Effector memory CD8-positive, alpha-beta T cell (primary cell): ENCODE data around the gene RCBTB2.
A peak's percentile ranks its signal among the peaks of the same experiment; 100 is the strongest.

ENCODE experiments used
- ATAC-seq: fragments of 150-1000 bp; cut with Tn5 transposase; replicated peaks from 2 replicates; pipeline ENCODE4 v1.10.0; 2021; ENCODE audit warnings: mild to moderate bottlenecking, moderate library complexity
- DNase-seq, 3 experiments: peaks; one replicate each; pipeline ENCODE4 v3.0.0; 2021
- H3K27ac Mint-ChIP-seq, 2 donors: one replicate each; pipeline ENCODE4 v1.8.0; 2022; ENCODE audit warnings: mild to moderate bottlenecking in 2 of 2, mixed read lengths in 2 of 2, moderate library complexity in 2 of 2
- H3K27me3 Mint-ChIP-seq, 2 donors: one replicate each; pipeline ENCODE4 v1.8.0; 2022; ENCODE audit warnings: mixed read lengths in 2 of 2
- H3K36me3 Mint-ChIP-seq: one replicate; pipeline ENCODE4 v1.8.0; 2022; ENCODE audit warnings: mild to moderate bottlenecking, moderate library complexity, mixed read lengths; ENCODE audit not compliant: insufficient read depth
- H3K4me1 Mint-ChIP-seq, 2 donors: one replicate each; pipeline ENCODE4 v1.8.0; 2022; ENCODE audit warnings: low read depth in 2 of 2, mixed read lengths in 2 of 2
- H3K4me3 Mint-ChIP-seq, 2 donors: one replicate each; pipeline ENCODE4 v1.8.0; 2022; ENCODE audit warnings: mild to moderate bottlenecking in 2 of 2, mixed read lengths in 2 of 2, moderate library complexity in 2 of 2
- H3K9me3 Mint-ChIP-seq, 2 donors: one replicate each; pipeline ENCODE4 v1.8.0; 2022; ENCODE audit warnings: mixed read lengths in 2 of 2

RCBTB2 gene

DNA sequence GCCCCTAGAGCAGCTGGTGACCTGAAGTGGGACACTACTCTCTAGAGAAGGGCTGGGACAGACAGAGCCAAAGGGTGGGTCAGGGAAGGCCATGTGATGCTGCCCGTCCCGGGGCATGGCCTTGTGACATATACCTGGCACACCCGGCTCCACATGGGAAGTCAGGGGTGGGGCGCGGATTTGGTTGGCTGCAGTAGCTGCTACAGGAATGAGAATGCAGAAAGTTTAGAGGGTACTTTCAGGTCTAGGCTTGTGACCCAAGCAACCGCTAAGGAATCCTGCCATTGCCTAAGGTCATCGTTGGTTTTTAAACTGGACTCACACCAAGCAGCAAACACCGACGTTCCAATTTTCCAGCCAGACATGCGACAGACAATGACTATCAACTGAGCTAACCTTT is 25.9 kb downstream of the RCBTB2 start:
- Mint-ChIP-seq H3K36me3 (peaks cover 15% of the 10 kb centered on the region), H3K9me3 (no peaks in the 10 kb centered on the region), H3K4me3 (peak overlapping the region in 1 of 2 donors; percentile 77), H3K27me3 (no peaks in the 10 kb centered on the region), H3K27ac (peak overlapping the region in 1 of 2 donors; percentile 95), H3K4me1 (peaks cover 54 to 61% of the 10 kb centered on the region in 2 donors)
- DNase-seq (no peak), ATAC-seq (no peak)

GRCh38 chr13:48506092-48506701 is 26.7 kb downstream of the RCBTB2 start:
- H3K36me3 Mint-ChIP-seq, result peaks cover 13% of the 10 kb centered on the region
- H3K4me1 Mint-ChIP-seq, result peaks cover 60 to 67% of the 10 kb centered on the region in 2 donors
- no peaks in the 10 kb centered on the region for H3K9me3 Mint-ChIP-seq
- H3K27me3 Mint-ChIP-seq, result no peaks in the 10 kb centered on the region
- peak overlapping the region; percentile 77 to 83 for H3K4me3 Mint-ChIP-seq
- no peak for ATAC-seq
- no peak for DNase-seq
- H3K27ac Mint-ChIP-seq, result peak overlapping the region; percentile 94 to 95

DNA sequence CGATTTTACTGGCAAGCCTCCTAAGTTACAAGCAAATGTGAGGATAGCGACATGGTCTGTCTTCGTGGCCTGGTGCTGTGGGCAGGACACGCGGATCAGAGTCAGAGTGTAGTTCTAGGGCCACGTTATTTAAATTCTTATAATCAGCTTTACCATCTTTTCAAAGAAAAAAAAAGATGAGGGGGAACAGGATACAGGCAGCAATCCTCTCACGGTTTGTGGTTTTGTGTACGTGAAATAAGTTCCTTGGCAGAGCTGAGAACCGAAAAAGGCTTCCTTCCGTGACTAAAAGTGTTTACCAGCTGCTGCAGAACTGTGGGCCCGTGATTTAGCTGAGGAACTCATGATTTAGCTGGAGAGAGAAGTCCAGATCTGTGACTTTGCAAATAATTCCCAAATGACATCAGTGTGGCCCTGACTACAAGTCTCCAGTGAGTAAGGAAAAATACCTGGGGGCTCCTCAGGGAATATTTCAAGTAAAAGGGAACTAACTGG is 27.2 kb downstream of the RCBTB2 start:
- Mint-ChIP-seq H3K4me1 (peaks cover 63 to 71% of the 10 kb centered on the region in 2 donors), H3K36me3 (peaks cover 13% of the 10 kb centered on the region), H3K27ac (peak overlapping the region; percentile 94 to 95), H3K9me3 (no peaks in the 10 kb centered on the region), H3K4me3 (peak overlapping the region; percentile 77 to 83), H3K27me3 (no peaks in the 10 kb centered on the region)
- DNase-seq (peak; percentile 47 to 50 (median 49)), ATAC-seq (peak; percentile 76)

GRCh38 chr13:48505012-48505411 is 27.9 kb downstream of the RCBTB2 start:
- DNase-seq (peak; percentile 15 to 39 (median 30)), ATAC-seq (peak; percentile 71)
- peak overlapping the region; percentile 94 to 95 for H3K27ac Mint-ChIP-seq
- peak overlapping the region; percentile 77 to 83 for H3K4me3 Mint-ChIP-seq
- H3K4me1 Mint-ChIP-seq, result peaks cover 60 to 68% of the 10 kb centered on the region in 2 donors
- no peaks in the 10 kb centered on the region for H3K9me3 Mint-ChIP-seq
- H3K27me3 Mint-ChIP-seq, result no peaks in the 10 kb centered on the region
- peaks cover 13% of the 10 kb centered on the region for H3K36me3 Mint-ChIP-seq

DNA sequence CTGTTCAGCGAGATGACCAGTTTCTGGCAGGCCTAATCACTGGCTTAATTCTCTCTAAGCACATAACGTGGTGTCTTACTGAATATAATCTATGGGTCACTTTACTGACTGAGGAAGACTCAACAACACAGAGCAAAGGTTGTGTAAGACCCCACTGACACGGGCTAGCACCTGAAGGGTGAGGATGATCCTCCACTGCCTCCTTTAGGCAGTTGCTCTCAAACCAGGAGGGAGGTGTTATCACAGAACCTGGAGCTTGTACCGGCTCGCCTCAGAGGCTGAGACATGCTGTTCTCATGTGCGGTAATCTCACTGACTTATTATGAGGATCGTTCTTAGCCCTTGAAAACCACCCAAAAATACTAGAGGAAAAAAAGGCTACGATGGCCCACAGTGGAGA is 28.3 kb downstream of the RCBTB2 start:
- Mint-ChIP-seq H3K4me3 (peak overlapping the region; percentile 77 to 83), H3K4me1 (peaks cover 58 to 65% of the 10 kb centered on the region in 2 donors), H3K9me3 (no peaks in the 10 kb centered on the region), H3K36me3 (peaks cover 13% of the 10 kb centered on the region), H3K27ac (peak overlapping the region; percentile 94 to 95), H3K27me3 (no peaks in the 10 kb centered on the region)
- ATAC-seq (no peak), DNase-seq (no peak)

- ATAC-seq (no peak), DNase-seq (no peak)
- Mint-ChIP-seq H3K4me3 (peak overlapping the region; percentile 23 to 29), H3K27me3 (no peaks in the 10 kb centered on the region), H3K4me1 (peaks cover 70 to 76% of the 10 kb centered on the region in 2 donors), H3K9me3 (no peaks in the 10 kb centered on the region), H3K27ac (peak overlapping the region; percentile 63 to 95), H3K36me3 (peaks cover 18% of the 10 kb centered on the region)
These were observed 30.1 kb downstream of the RCBTB2 start for GRCh38 chr13:48502601-48503319.

- Mint-ChIP-seq H3K27me3 (no peaks in the 10 kb centered on the region), H3K4me3 (peak overlapping the region; percentile 6 to 52), H3K36me3 (peaks cover 18% of the 10 kb centered on the region), H3K27ac (peak overlapping the region; percentile 7 to 95), H3K9me3 (no peaks in the 10 kb centered on the region), H3K4me1 (peaks cover 70 to 75% of the 10 kb centered on the region in 2 donors)
- no peak for ATAC-seq
- no peak for DNase-seq
These were observed 31.2 kb downstream of the RCBTB2 start for GRCh38 chr13:48501705-48502104.

- DNase-seq, result no peak
- Mint-ChIP-seq H3K9me3 (no peaks in the 10 kb centered on the region), H3K27ac (peak overlapping the region; percentile 7 to 58), H3K4me3 (peak overlapping the region; percentile 6 to 52), H3K36me3 (peaks cover 15% of the 10 kb centered on the region), H3K4me1 (peaks cover 66 to 75% of the 10 kb centered on the region in 2 donors), H3K27me3 (no peaks in the 10 kb centered on the region)
- ATAC-seq, result peak; percentile 32
These were observed 32.2 kb downstream of the RCBTB2 start for GRCh38 chr13:48500652-48501197.

- Mint-ChIP-seq H3K4me3 (peak overlapping the region; percentile 27 to 55), H3K4me1 (peaks cover 42 to 49% of the 10 kb centered on the region in 2 donors), H3K27ac (no peak overlapping the region), H3K9me3 (no peaks in the 10 kb centered on the region), H3K36me3 (peaks cover 5% of the 10 kb centered on the region), H3K27me3 (no peaks in the 10 kb centered on the region)
- no peak for ATAC-seq
- DNase-seq, result no peak
These were observed 35.2 kb downstream of the RCBTB2 start for GRCh38 chr13:48497669-48498068.

DNA sequence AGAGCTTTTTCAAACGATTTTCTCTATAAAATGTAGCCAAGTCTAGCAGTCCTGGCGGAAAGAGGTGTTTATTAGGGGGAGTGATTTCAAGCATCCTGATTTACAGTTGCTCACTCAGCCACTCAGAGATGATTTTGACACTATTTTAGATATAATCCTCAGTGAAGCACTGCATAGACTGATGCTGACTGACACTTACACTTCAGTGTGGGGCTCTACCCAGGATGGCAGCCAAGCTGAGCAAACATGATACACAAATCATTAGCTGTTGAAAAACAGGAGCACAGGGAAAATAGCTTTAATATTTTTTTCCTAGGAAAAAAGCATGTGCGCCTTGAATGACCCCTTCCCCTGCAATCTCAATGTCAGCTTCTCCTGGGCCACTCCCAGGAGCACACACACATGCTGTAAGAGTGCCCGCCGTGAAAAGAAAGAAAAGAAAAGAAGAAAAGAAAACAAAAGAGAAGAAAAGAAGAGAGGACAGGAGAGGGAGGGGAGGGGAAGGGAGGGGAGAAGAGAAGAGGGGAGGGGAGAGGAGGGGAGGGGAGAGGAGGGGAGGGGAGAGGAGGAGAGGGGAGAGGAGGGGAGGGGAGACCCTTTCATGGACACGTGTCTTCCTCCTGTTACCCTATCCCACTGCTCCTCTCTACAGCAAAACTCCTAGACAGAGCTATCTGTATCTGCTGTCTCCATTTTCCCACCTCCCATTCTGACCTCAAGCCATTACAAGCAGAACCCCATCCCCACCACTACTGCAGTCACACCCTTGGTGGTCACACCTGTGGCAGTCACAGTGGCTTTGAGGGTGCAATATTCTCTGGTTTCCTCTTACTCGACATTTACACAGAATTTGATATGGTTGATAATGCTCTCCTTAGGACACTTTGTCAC is 36.4 kb downstream of the RCBTB2 start:
- Mint-ChIP-seq H3K4me1 (peaks cover 36 to 44% of the 10 kb centered on the region in 2 donors), H3K36me3 (peaks cover 5% of the 10 kb centered on the region), H3K27me3 (no peaks in the 10 kb centered on the region), H3K27ac (peak overlapping the region; percentile 75 to 80), H3K4me3 (peak overlapping the region; percentile 55 to 57), H3K9me3 (no peaks in the 10 kb centered on the region)
- DNase-seq, result peak; percentile 42 to 47 (median 45)
- ATAC-seq, result peak; percentile 32

GRCh38 chr13:48494874-48495273 is 38.0 kb downstream of the RCBTB2 start:
- Mint-ChIP-seq H3K27me3 (no peaks in the 10 kb centered on the region), H3K36me3 (peaks cover 5% of the 10 kb centered on the region), H3K27ac (peak overlapping the region in 1 of 2 donors; percentile 7), H3K4me3 (peak overlapping the region in 1 of 2 donors; percentile 21), H3K4me1 (peaks cover 31 to 42% of the 10 kb centered on the region in 2 donors), H3K9me3 (no peaks in the 10 kb centered on the region)
- DNase-seq (no peak), ATAC-seq (no peak)

- H3K27me3 Mint-ChIP-seq, result no peaks in the 10 kb centered on the region
- H3K9me3 Mint-ChIP-seq, result no peaks in the 10 kb centered on the region
- ATAC-seq (no peak), DNase-seq (no peak)
- H3K27ac Mint-ChIP-seq, result no peak overlapping the region
- no peaks in the 10 kb centered on the region for H3K36me3 Mint-ChIP-seq
- peaks cover 28 to 45% of the 10 kb centered on the region in 2 donors for H3K4me1 Mint-ChIP-seq
- H3K4me3 Mint-ChIP-seq, result no peak overlapping the region
These were observed 39.0 kb downstream of the RCBTB2 start for GRCh38 chr13:48493851-48494250.
